ENCODE measurements around the gene IFI27L1. TPM values are rescaled to one million over a fixed set of nuclear protein-coding genes. Genes with fewer than 3 reads are reported as not detected.

Gene IFI27L1
- total and polyA plus RNA-seq, 2 experiments from 2014 or later, result 9.7 to 28.6 TPM

- TF ChIP-seq, protein P1, sequence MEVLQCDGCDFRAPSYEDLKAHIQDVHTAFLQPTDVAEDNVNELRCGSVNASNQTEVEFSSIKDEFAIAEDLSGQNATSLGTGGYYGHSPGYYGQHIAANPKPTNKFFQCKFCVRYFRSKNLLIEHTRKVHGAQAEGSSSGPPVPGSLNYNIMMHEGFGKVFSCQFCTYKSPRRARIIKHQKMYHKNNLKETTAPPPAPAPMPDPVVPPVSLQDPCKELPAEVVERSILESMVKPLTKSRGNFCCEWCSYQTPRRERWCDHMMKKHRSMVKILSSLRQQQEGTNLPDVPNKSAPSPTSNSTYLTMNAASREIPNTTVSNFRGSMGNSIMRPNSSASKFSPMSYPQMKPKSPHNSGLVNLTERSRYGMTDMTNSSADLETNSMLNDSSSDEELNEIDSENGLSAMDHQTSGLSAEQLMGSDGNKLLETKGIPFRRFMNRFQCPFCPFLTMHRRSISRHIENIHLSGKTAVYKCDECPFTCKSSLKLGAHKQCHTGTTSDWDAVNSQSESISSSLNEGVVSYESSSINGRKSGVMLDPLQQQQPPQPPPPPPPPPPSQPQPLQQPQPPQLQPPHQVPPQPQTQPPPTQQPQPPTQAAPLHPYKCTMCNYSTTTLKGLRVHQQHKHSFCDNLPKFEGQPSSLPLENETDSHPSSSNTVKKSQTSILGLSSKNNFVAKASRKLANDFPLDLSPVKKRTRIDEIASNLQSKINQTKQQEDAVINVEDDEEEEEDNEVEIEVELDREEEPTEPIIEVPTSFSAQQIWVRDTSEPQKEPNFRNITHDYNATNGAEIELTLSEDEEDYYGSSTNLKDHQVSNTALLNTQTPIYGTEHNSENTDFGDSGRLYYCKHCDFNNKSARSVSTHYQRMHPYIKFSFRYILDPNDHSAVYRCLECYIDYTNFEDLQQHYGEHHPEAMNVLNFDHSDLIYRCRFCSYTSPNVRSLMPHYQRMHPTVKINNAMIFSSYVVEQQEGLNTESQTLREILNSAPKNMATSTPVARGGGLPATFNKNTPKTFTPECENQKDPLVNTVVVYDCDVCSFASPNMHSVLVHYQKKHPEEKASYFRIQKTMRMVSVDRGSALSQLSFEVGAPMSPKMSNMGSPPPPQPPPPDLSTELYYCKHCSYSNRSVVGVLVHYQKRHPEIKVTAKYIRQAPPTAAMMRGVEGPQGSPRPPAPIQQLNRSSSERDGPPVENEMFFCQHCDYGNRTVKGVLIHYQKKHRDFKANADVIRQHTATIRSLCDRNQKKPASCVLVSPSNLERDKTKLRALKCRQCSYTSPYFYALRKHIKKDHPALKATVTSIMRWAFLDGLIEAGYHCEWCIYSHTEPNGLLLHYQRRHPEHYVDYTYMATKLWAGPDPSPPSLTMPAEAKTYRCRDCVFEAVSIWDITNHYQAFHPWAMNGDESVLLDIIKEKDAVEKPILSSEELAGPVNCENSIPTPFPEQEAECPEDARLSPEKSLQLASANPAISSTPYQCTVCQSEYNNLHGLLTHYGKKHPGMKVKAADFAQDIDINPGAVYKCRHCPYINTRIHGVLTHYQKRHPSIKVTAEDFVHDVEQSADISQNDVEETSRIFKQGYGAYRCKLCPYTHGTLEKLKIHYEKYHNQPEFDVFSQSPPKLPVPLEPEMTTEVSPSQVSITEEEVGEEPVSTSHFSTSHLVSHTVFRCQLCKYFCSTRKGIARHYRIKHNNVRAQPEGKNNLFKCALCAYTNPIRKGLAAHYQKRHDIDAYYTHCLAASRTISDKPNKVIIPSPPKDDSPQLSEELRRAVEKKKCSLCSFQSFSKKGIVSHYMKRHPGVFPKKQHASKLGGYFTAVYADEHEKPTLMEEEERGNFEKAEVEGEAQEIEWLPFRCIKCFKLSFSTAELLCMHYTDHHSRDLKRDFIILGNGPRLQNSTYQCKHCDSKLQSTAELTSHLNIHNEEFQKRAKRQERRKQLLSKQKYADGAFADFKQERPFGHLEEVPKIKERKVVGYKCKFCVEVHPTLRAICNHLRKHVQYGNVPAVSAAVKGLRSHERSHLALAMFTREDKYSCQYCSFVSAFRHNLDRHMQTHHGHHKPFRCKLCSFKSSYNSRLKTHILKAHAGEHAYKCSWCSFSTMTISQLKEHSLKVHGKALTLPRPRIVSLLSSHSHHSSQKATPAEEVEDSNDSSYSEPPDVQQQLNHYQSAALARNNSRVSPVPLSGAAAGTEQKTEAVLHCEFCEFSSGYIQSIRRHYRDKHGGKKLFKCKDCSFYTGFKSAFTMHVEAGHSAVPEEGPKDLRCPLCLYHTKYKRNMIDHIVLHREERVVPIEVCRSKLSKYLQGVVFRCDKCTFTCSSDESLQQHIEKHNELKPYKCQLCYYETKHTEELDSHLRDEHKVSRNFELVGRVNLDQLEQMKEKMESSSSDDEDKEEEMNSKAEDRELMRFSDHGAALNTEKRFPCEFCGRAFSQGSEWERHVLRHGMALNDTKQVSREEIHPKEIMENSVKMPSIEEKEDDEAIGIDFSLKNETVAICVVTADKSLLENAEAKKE (CRISPR knock-in tag; IDR thresholded peaks at IDR 0.05), result no peak
- TF ChIP-seq, protein P2, sequence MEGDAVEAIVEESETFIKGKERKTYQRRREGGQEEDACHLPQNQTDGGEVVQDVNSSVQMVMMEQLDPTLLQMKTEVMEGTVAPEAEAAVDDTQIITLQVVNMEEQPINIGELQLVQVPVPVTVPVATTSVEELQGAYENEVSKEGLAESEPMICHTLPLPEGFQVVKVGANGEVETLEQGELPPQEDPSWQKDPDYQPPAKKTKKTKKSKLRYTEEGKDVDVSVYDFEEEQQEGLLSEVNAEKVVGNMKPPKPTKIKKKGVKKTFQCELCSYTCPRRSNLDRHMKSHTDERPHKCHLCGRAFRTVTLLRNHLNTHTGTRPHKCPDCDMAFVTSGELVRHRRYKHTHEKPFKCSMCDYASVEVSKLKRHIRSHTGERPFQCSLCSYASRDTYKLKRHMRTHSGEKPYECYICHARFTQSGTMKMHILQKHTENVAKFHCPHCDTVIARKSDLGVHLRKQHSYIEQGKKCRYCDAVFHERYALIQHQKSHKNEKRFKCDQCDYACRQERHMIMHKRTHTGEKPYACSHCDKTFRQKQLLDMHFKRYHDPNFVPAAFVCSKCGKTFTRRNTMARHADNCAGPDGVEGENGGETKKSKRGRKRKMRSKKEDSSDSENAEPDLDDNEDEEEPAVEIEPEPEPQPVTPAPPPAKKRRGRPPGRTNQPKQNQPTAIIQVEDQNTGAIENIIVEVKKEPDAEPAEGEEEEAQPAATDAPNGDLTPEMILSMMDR (conservative IDR thresholded peaks at IDR 0.05; ENCODE audit: low read depth in 2 of 2), result no peak
- no peak for TF ChIP-seq EZH2phosphoT487 (IDR thresholded peaks at IDR 0.05; ENCODE audit: unreplicated experiment)
- no peak for TF ChIP-seq NANOG (IDR thresholded peaks at IDR 0.05; ENCODE audit: borderline replicate concordance)
- no peak for TF ChIP-seq POLR2AphosphoS5 (IDR thresholded peaks at IDR 0.05; ENCODE audit: low read depth)
- no peak for TF ChIP-seq ZNF114 (CRISPR knock-in tag; IDR thresholded peaks at IDR 0.05)
- TF ChIP-seq, protein P3, sequence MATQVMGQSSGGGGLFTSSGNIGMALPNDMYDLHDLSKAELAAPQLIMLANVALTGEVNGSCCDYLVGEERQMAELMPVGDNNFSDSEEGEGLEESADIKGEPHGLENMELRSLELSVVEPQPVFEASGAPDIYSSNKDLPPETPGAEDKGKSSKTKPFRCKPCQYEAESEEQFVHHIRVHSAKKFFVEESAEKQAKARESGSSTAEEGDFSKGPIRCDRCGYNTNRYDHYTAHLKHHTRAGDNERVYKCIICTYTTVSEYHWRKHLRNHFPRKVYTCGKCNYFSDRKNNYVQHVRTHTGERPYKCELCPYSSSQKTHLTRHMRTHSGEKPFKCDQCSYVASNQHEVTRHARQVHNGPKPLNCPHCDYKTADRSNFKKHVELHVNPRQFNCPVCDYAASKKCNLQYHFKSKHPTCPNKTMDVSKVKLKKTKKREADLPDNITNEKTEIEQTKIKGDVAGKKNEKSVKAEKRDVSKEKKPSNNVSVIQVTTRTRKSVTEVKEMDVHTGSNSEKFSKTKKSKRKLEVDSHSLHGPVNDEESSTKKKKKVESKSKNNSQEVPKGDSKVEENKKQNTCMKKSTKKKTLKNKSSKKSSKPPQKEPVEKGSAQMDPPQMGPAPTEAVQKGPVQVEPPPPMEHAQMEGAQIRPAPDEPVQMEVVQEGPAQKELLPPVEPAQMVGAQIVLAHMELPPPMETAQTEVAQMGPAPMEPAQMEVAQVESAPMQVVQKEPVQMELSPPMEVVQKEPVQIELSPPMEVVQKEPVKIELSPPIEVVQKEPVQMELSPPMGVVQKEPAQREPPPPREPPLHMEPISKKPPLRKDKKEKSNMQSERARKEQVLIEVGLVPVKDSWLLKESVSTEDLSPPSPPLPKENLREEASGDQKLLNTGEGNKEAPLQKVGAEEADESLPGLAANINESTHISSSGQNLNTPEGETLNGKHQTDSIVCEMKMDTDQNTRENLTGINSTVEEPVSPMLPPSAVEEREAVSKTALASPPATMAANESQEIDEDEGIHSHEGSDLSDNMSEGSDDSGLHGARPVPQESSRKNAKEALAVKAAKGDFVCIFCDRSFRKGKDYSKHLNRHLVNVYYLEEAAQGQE (IDR thresholded peaks at IDR 0.05; ENCODE audit: unreplicated experiment), result no peak
- TF ChIP-seq ZNF331 (CRISPR knock-in tag; IDR thresholded peaks at IDR 0.05; ENCODE audit: low read depth), result no peak
- no peak for TF ChIP-seq JUNB (IDR thresholded peaks at IDR 0.05; ENCODE audit: unreplicated experiment)
- no peak for TF ChIP-seq STAT1 (IDR thresholded peaks at IDR 0.05; ENCODE audit: unreplicated experiment)
Measured at GRCh38 chr14:94110552-94111181, 29.6 kb downstream of the IFI27L1 start, which contains the start of gene IFI27 (continued).

Data from GM23338 (cell line).